GM19463 (cell line): ENCODE measurements around the gene L1CAM.

Source experiments
- ATAC-seq: cut with Tn5 transposase; IDR thresholded peaks from one replicate; pipeline ENCODE4 v1.9.1; 2021; ENCODE audit warnings: mild to moderate bottlenecking, moderate library complexity; ENCODE audit not compliant: unreplicated experiment

Gene L1CAM

GRCh38 chrX:153903991-153904957 lies 18.3 kb upstream of the L1CAM start, which contains the start of gene AVPR2:
AVPR2 (plus strand) TSS chrX:153904673; CDS start chrX:153905146, 473 bp downstream.
- no peak for ATAC-seq

GRCh38 chrX:153903238-153903980 lies 17.4 kb upstream of the L1CAM start:
- no peak for ATAC-seq

GRCh38 chrX:153902385-153902784 lies 16.4 kb upstream of the L1CAM start:
- no peak for ATAC-seq

- no peak for ATAC-seq
These were observed 15.8 kb upstream of the L1CAM start for GRCh38 chrX:153901753-153902140.

GRCh38 chrX:153900831-153901752 lies 15.1 kb upstream of the L1CAM start:
- peak; percentile 87 for ATAC-seq

GRCh38 chrX:153897899-153898298 lies 11.9 kb upstream of the L1CAM start:
- ATAC-seq: no peak

GRCh38 chrX:153889123-153889522 lies 3.1 kb upstream of the L1CAM start:
- ATAC-seq: no peak

GRCh38 chrX:153888344-153888743 lies 2.4 kb upstream of the L1CAM start:
- peak; percentile 67 for ATAC-seq

- no peak for ATAC-seq
These were observed 1.4 kb upstream of the L1CAM start for GRCh38 chrX:153887385-153887784.

GRCh38 chrX:153886915-153887314 lies 942 bp upstream of the L1CAM start:
- ATAC-seq: no peak

GRCh38 chrX:153885208-153885787 lies 675 bp downstream of the L1CAM start:
- no peak for ATAC-seq

- ATAC-seq: no peak
These were observed 1.4 kb downstream of the L1CAM start for GRCh38 chrX:153884590-153884989.

GRCh38 chrX:153884136-153884535 lies 1.8 kb downstream of the L1CAM start:
- no peak for ATAC-seq

GRCh38 chrX:153883163-153883843 lies 2.7 kb downstream of the L1CAM start:
- ATAC-seq: no peak

GRCh38 chrX:153882557-153882956 lies 3.4 kb downstream of the L1CAM start:
- no peak for ATAC-seq

- ATAC-seq: no peak
These were observed 3.9 kb downstream of the L1CAM start for GRCh38 chrX:153882086-153882498.

GRCh38 chrX:153881281-153881680 lies 4.7 kb downstream of the L1CAM start:
- no peak for ATAC-seq

GRCh38 chrX:153880440-153880815 lies 5.5 kb downstream of the L1CAM start:
- ATAC-seq: no peak

GRCh38 chrX:153879741-153880439 lies 6.1 kb downstream of the L1CAM start:
- no peak for ATAC-seq
